Stimulated activated naive B cell treated with anti-CD40 and anti-IgM and Interleukin-4, amounts not matched to agents 10 μg/mL and 1 μg/mL and 100 μg/mL, for 72 hours (primary cell): ENCODE data around the gene SAMMSON.

Experiments used
- ATAC-seq, 2 donors: fragments of 150-1000 bp; cut with Tn5 transposase; replicated peaks; 2 replicates each; pipeline ENCODE4 v1.10.0; 2021; ENCODE audit warnings: moderate library complexity in 1 of 2
- DNase-seq: peaks from one replicate; pipeline ENCODE4 v3.0.0; 2021
- H3K27ac Mint-ChIP-seq: one replicate; pipeline ENCODE4 v1.8.0; 2022; ENCODE audit warnings: mild to moderate bottlenecking, mixed read lengths
- H3K27me3 Mint-ChIP-seq, 2 donors: one replicate each; pipeline ENCODE4 v1.8.0; 2022; ENCODE audit warnings: mixed read lengths in 2 of 2
- H3K36me3 Mint-ChIP-seq, 2 donors: one replicate each; pipeline ENCODE4 v1.8.0; 2022; ENCODE audit warnings: mixed read lengths in 2 of 2, mild to moderate bottlenecking in 1 of 2
- H3K4me1 Mint-ChIP-seq, 2 donors: one replicate each; pipeline ENCODE4 v1.8.0; 2022; ENCODE audit warnings: mixed read lengths in 2 of 2, mild to moderate bottlenecking in 1 of 2
- H3K4me3 Mint-ChIP-seq, 2 donors: one replicate each; pipeline ENCODE4 v1.8.0; 2022; ENCODE audit warnings: mild to moderate bottlenecking in 2 of 2, mixed read lengths in 2 of 2, moderate library complexity in 1 of 2
- H3K9me3 Mint-ChIP-seq, 2 donors: one replicate each; pipeline ENCODE4 v1.8.0; 2022; ENCODE audit warnings: mixed read lengths in 2 of 2, mild to moderate bottlenecking in 1 of 2

Gene SAMMSON

GRCh38 chr3:69994919-69995318 lies 4.6 kb upstream of the SAMMSON start:
- H3K27ac Mint-ChIP-seq, result no peak overlapping the region
- no peaks in the 10 kb centered on the region for H3K27me3 Mint-ChIP-seq
- DNase-seq (no peak), ATAC-seq (no peak)
- no peak overlapping the region for H3K4me3 Mint-ChIP-seq
- no peaks in the 10 kb centered on the region for H3K9me3 Mint-ChIP-seq
- H3K36me3 Mint-ChIP-seq, result no peaks in the 10 kb centered on the region
- no peaks in the 10 kb centered on the region for H3K4me1 Mint-ChIP-seq

GRCh38 chr3:69997631-69998307 lies 1.8 kb upstream of the SAMMSON start:
- no peak overlapping the region for H3K27ac Mint-ChIP-seq
- H3K4me3 Mint-ChIP-seq, result no peak overlapping the region
- H3K9me3 Mint-ChIP-seq, result peaks cover 0 to 4% of the 10 kb centered on the region in 2 donors
- H3K27me3 Mint-ChIP-seq, result no peaks in the 10 kb centered on the region
- H3K4me1 Mint-ChIP-seq, result no peaks in the 10 kb centered on the region
- no peak for ATAC-seq
- H3K36me3 Mint-ChIP-seq, result no peaks in the 10 kb centered on the region
- no peak for DNase-seq

- no peak for ATAC-seq
- H3K36me3 Mint-ChIP-seq, result no peaks in the 10 kb centered on the region
- no peak overlapping the region for H3K4me3 Mint-ChIP-seq
- no peak for DNase-seq
- H3K9me3 Mint-ChIP-seq, result peaks cover 0 to 4% of the 10 kb centered on the region in 2 donors
- H3K27me3 Mint-ChIP-seq, result no peaks in the 10 kb centered on the region
- H3K27ac Mint-ChIP-seq, result no peak overlapping the region
- H3K4me1 Mint-ChIP-seq, result no peaks in the 10 kb centered on the region
Measured at GRCh38 chr3:69998759-69999139, 784 bp upstream of the SAMMSON start.

GRCh38 chr3:70000028-70000410 lies 486 bp downstream of the SAMMSON start:
- Mint-ChIP-seq H3K4me1 (no peaks in the 10 kb centered on the region), H3K4me3 (no peak overlapping the region), H3K27me3 (no peaks in the 10 kb centered on the region), H3K36me3 (no peaks in the 10 kb centered on the region), H3K27ac (no peak overlapping the region), H3K9me3 (peaks cover 0 to 4% of the 10 kb centered on the region in 2 donors)
- ATAC-seq (no peak), DNase-seq (no peak)

GRCh38 chr3:70000563-70001081 lies 1.1 kb downstream of the SAMMSON start:
- no peak overlapping the region for H3K4me3 Mint-ChIP-seq
- peaks cover 0 to 4% of the 10 kb centered on the region in 2 donors for H3K9me3 Mint-ChIP-seq
- DNase-seq (no peak), ATAC-seq (no peak)
- H3K27me3 Mint-ChIP-seq, result no peaks in the 10 kb centered on the region
- H3K36me3 Mint-ChIP-seq, result no peaks in the 10 kb centered on the region
- no peaks in the 10 kb centered on the region for H3K4me1 Mint-ChIP-seq
- H3K27ac Mint-ChIP-seq, result no peak overlapping the region

- Mint-ChIP-seq H3K27ac (no peak overlapping the region), H3K4me1 (no peaks in the 10 kb centered on the region), H3K36me3 (no peaks in the 10 kb centered on the region), H3K4me3 (no peak overlapping the region), H3K9me3 (peaks cover 3 to 4% of the 10 kb centered on the region in 2 donors), H3K27me3 (no peaks in the 10 kb centered on the region)
- ATAC-seq (no peak), DNase-seq (no peak)
Measured at GRCh38 chr3:70003119-70003518, 3.6 kb downstream of the SAMMSON start.

- Mint-ChIP-seq H3K27ac (no peak overlapping the region), H3K9me3 (peaks cover 4% of the 10 kb centered on the region in 2 donors), H3K27me3 (no peaks in the 10 kb centered on the region), H3K4me1 (no peaks in the 10 kb centered on the region), H3K4me3 (no peak overlapping the region), H3K36me3 (no peaks in the 10 kb centered on the region)
- ATAC-seq (peak in 1 of 2 donors; percentile 39), DNase-seq (no peak)
Measured at GRCh38 chr3:70006089-70006488, 6.6 kb downstream of the SAMMSON start.

- DNase-seq, result no peak
- no peaks in the 10 kb centered on the region for H3K36me3 Mint-ChIP-seq
- no peak overlapping the region for H3K27ac Mint-ChIP-seq
- no peaks in the 10 kb centered on the region for H3K4me1 Mint-ChIP-seq
- no peak overlapping the region for H3K4me3 Mint-ChIP-seq
- no peaks in the 10 kb centered on the region for H3K27me3 Mint-ChIP-seq
- H3K9me3 Mint-ChIP-seq, result peaks cover 0 to 4% of the 10 kb centered on the region in 2 donors
- no peak for ATAC-seq
Measured at GRCh38 chr3:70010346-70010745, 10.8 kb downstream of the SAMMSON start.

GRCh38 chr3:70011582-70011981 lies 12.0 kb downstream of the SAMMSON start:
- ATAC-seq (no peak), DNase-seq (no peak)
- Mint-ChIP-seq H3K4me1 (no peaks in the 10 kb centered on the region), H3K27me3 (no peaks in the 10 kb centered on the region), H3K9me3 (peaks cover 0 to 6% of the 10 kb centered on the region in 2 donors), H3K36me3 (no peaks in the 10 kb centered on the region), H3K27ac (no peak overlapping the region), H3K4me3 (no peak overlapping the region)

- no peaks in the 10 kb centered on the region for H3K27me3 Mint-ChIP-seq
- peaks cover 3 to 5% of the 10 kb centered on the region in 2 donors for H3K9me3 Mint-ChIP-seq
- H3K4me1 Mint-ChIP-seq, result peaks cover 2 to 4% of the 10 kb centered on the region in 2 donors
- peak overlapping the region; percentile 7 for H3K27ac Mint-ChIP-seq
- ATAC-seq (peak in 1 of 2 donors; percentile 19), DNase-seq (no peak)
- no peak overlapping the region for H3K4me3 Mint-ChIP-seq
- H3K36me3 Mint-ChIP-seq, result no peaks in the 10 kb centered on the region
Measured at GRCh38 chr3:70020906-70021660, 21.6 kb downstream of the SAMMSON start.

- no peak overlapping the region for H3K27ac Mint-ChIP-seq
- no peaks in the 10 kb centered on the region for H3K4me1 Mint-ChIP-seq
- ATAC-seq, result no peak
- H3K4me3 Mint-ChIP-seq, result no peak overlapping the region
- DNase-seq, result no peak
- peaks cover 1 to 3% of the 10 kb centered on the region in 2 donors for H3K9me3 Mint-ChIP-seq
- H3K36me3 Mint-ChIP-seq, result no peaks in the 10 kb centered on the region
- H3K27me3 Mint-ChIP-seq, result no peaks in the 10 kb centered on the region
Measured at GRCh38 chr3:70028361-70028760, 28.8 kb downstream of the SAMMSON start.

- ATAC-seq (no peak), DNase-seq (no peak)
- Mint-ChIP-seq H3K36me3 (peaks cover 0 to 2% of the 10 kb centered on the region in 2 donors), H3K9me3 (peaks cover 2 to 3% of the 10 kb centered on the region in 2 donors), H3K4me1 (no peaks in the 10 kb centered on the region), H3K4me3 (no peak overlapping the region), H3K27ac (no peak overlapping the region), H3K27me3 (peaks cover 3 to 17% of the 10 kb centered on the region in 2 donors)
Measured at GRCh38 chr3:70038693-70039092, 39.2 kb downstream of the SAMMSON start.

- DNase-seq (no peak), ATAC-seq (no peak)
- peaks cover 3 to 17% of the 10 kb centered on the region in 2 donors for H3K27me3 Mint-ChIP-seq
- no peak overlapping the region for H3K27ac Mint-ChIP-seq
- H3K9me3 Mint-ChIP-seq, result peaks cover 2 to 3% of the 10 kb centered on the region in 2 donors
- H3K4me3 Mint-ChIP-seq, result no peak overlapping the region
- peaks cover 0 to 2% of the 10 kb centered on the region in 2 donors for H3K36me3 Mint-ChIP-seq
- H3K4me1 Mint-ChIP-seq, result no peaks in the 10 kb centered on the region
Measured at GRCh38 chr3:70040386-70040785, 40.9 kb downstream of the SAMMSON start.

- ATAC-seq, result no peak
- Mint-ChIP-seq H3K27me3 (peaks cover 3 to 13% of the 10 kb centered on the region in 2 donors), H3K27ac (no peak overlapping the region), H3K4me3 (no peak overlapping the region), H3K36me3 (peaks cover 0 to 2% of the 10 kb centered on the region in 2 donors), H3K4me1 (no peaks in the 10 kb centered on the region), H3K9me3 (peaks cover 2 to 3% of the 10 kb centered on the region in 2 donors)
- DNase-seq, result no peak
Measured at GRCh38 chr3:70042641-70043040, 43.1 kb downstream of the SAMMSON start.

GRCh38 chr3:70049761-70050160 lies 50.2 kb downstream of the SAMMSON start:
- H3K36me3 Mint-ChIP-seq, result no peaks in the 10 kb centered on the region
- H3K4me1 Mint-ChIP-seq, result no peaks in the 10 kb centered on the region
- no peak overlapping the region for H3K27ac Mint-ChIP-seq
- H3K27me3 Mint-ChIP-seq, result peaks cover 6% of the 10 kb centered on the region in 2 donors
- no peaks in the 10 kb centered on the region for H3K9me3 Mint-ChIP-seq
- DNase-seq (no peak), ATAC-seq (no peak)
- H3K4me3 Mint-ChIP-seq, result no peak overlapping the region
